Osteoblast (primary cell): Measurements from ENCODE around the gene RASAL3. TPM values are rescaled to one million over a fixed set of nuclear protein-coding genes. Genes with fewer than 3 reads are reported as not detected.

ENCODE experiments used
- DNase-seq: peaks from one replicate; pipeline ENCODE4 v3.0.0; 2011; ENCODE audit warnings: low spot score, mixed read lengths; ENCODE audit not compliant: insufficient read length; ENCODE audit errors: missing footprints
- H2AFZ ChIP-seq: 2 replicates; pipeline ENCODE4 v1.6.0; 2011; ENCODE audit warnings: mild to moderate bottlenecking, low read length
- H3K27ac ChIP-seq: 2 replicates; pipeline ENCODE4 v1.5.1; 2011; ENCODE audit warnings: mild to moderate bottlenecking, low read depth, low read length, moderate library complexity
- H3K27me3 ChIP-seq: 2 replicates; pipeline ENCODE4 v1.6.0; 2012; ENCODE audit warnings: mild to moderate bottlenecking, control low read depth, inconsistent platforms, low read length, moderate library complexity; ENCODE audit not compliant: insufficient read depth
- H3K36me3 ChIP-seq: 2 replicates; pipeline ENCODE4 v1.5.1; 2011; ENCODE audit warnings: mild to moderate bottlenecking, low read length, control low read depth, moderate library complexity; ENCODE audit not compliant: insufficient read depth
- H3K4me1 ChIP-seq: 2 replicates; pipeline ENCODE4 v1.5.1; 2011; ENCODE audit warnings: mild to moderate bottlenecking, low read length, control low read depth, moderate library complexity; ENCODE audit not compliant: insufficient read depth
- H3K4me2 ChIP-seq: 2 replicates; pipeline ENCODE4 v1.6.0; 2011; ENCODE audit warnings: mild to moderate bottlenecking, low read length; ENCODE audit not compliant: insufficient read depth
- H3K4me3 ChIP-seq: fragments of 200-600 bp; sonication (generic); 3 replicates; pipeline ENCODE4 v1.5.1; 2012; ENCODE audit warnings: mild to moderate bottlenecking, low read length, inconsistent platforms; ENCODE audit not compliant: insufficient read depth
- H3K79me2 ChIP-seq: 2 replicates; pipeline ENCODE4 v1.6.0; 2012; ENCODE audit warnings: mild to moderate bottlenecking, low read length, control low read depth, inconsistent platforms; ENCODE audit not compliant: insufficient read depth
- H3K9me3 ChIP-seq: 2 replicates; pipeline ENCODE4 v1.5.1; 2011; ENCODE audit warnings: low read depth, low read length, control low read depth
- H4K20me1 ChIP-seq: 2 replicates; pipeline ENCODE4 v1.6.0; 2012; ENCODE audit warnings: mild to moderate bottlenecking, low read length, control low read depth; ENCODE audit not compliant: insufficient read depth
- total RNA-seq: library from RNA; depleted of rRNA; stranded (reverse); fragments of >200 nt; gene quantifications from 2 replicates; pipeline ENCODE4 v1.2.3, GENCODE V29; 2012
- TF ChIP-seq, protein P1 (sequence below): IDR thresholded peaks from 2 replicates; pipeline ENCODE4 v1.5.1; 2011; ENCODE audit warnings: mild to moderate bottlenecking, low read depth, low read length, moderate library complexity; ENCODE audit errors: extremely low read depth

The RASAL3 gene
- total RNA-seq, 1 donor: under 0.01 TPM

- Histone ChIP-seq H3K9me3 (no peaks in the 10 kb centered on the region), H3K27ac (no peak overlapping the region), H3K4me1 (no peaks in the 10 kb centered on the region), H4K20me1 (no peaks in the 10 kb centered on the region), H3K4me2 (no peak overlapping the region), H3K36me3 (no peaks in the 10 kb centered on the region), H3K27me3 (peaks cover 11% of the 10 kb centered on the region), H3K79me2 (no peaks in the 10 kb centered on the region), H3K4me3 (no peak overlapping the region), H2AFZ (no peak overlapping the region)
- TF ChIP-seq, protein P1, sequence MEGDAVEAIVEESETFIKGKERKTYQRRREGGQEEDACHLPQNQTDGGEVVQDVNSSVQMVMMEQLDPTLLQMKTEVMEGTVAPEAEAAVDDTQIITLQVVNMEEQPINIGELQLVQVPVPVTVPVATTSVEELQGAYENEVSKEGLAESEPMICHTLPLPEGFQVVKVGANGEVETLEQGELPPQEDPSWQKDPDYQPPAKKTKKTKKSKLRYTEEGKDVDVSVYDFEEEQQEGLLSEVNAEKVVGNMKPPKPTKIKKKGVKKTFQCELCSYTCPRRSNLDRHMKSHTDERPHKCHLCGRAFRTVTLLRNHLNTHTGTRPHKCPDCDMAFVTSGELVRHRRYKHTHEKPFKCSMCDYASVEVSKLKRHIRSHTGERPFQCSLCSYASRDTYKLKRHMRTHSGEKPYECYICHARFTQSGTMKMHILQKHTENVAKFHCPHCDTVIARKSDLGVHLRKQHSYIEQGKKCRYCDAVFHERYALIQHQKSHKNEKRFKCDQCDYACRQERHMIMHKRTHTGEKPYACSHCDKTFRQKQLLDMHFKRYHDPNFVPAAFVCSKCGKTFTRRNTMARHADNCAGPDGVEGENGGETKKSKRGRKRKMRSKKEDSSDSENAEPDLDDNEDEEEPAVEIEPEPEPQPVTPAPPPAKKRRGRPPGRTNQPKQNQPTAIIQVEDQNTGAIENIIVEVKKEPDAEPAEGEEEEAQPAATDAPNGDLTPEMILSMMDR: no peak
- no peak for DNase-seq
Measured at GRCh38 chr19:15507068-15508034, 43.0 kb upstream of the RASAL3 start.

DNA sequence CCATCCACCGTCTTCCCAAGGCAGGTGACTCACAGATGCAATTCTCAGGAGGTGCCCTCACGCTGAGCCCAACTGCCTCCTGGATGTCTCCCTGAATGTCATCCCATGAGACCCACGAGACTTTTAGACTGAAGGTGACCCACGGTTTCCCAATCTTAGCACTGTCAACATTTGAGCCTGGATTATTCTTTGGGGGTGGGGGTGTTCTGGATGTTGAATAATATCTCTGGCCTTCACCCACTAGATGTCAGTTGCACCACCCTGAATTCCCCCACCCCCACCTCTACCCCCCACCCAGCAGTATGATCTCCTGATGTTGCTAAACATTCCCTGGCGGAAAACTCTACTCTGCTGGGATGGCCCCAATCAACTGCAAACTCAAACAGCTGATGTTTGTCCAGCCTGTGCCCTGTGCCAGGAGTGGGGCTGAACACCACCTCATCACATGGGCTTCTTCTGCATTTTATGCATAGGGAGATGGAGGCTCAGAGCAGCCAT lies 41.8 kb upstream of the RASAL3 start:
- no peaks in the 10 kb centered on the region for H4K20me1 ChIP-seq
- H2AFZ ChIP-seq: no peak overlapping the region
- DNase-seq: no peak

DNA sequence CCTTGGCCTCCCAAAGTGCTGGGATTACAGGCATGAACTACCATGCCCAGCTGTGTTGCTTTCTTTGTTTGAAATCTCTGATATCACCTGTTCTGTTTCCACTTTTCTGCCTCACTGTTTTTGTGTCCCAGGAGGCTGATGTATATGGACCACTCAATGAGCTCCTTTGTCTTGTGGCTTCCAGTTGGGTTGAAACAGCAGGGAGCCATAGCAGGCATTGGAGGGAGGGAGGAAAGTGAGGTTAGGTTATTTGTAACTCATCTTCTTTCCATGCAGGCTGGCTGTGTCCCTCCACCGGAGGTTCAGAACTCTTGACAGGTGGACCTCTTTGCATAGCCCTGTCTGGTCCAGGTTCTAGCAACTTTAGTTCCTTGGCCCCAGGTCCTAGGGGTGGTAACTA lies 37.9 kb upstream of the RASAL3 start:
- Histone ChIP-seq H3K79me2 (no peaks in the 10 kb centered on the region), H3K27me3 (peaks cover 2% of the 10 kb centered on the region), H3K4me2 (no peak overlapping the region), H4K20me1 (no peaks in the 10 kb centered on the region), H3K36me3 (no peaks in the 10 kb centered on the region), H3K4me3 (no peak overlapping the region), H3K27ac (no peak overlapping the region), H3K4me1 (no peaks in the 10 kb centered on the region), H3K9me3 (no peaks in the 10 kb centered on the region), H2AFZ (no peak overlapping the region)
- TF ChIP-seq, protein P1: no peak
- no peak for DNase-seq

More for the DNA sequence above, 41.8 kb upstream of the RASAL3 start:
- Histone ChIP-seq H3K79me2 (no peaks in the 10 kb centered on the region), H3K9me3 (no peaks in the 10 kb centered on the region), H3K4me3 (no peak overlapping the region), H3K4me1 (no peaks in the 10 kb centered on the region), H3K27ac (no peak overlapping the region), H3K36me3 (no peaks in the 10 kb centered on the region), H3K27me3 (peaks cover 11% of the 10 kb centered on the region), H3K4me2 (no peak overlapping the region)
- TF ChIP-seq, protein P1: no peak

DNA sequence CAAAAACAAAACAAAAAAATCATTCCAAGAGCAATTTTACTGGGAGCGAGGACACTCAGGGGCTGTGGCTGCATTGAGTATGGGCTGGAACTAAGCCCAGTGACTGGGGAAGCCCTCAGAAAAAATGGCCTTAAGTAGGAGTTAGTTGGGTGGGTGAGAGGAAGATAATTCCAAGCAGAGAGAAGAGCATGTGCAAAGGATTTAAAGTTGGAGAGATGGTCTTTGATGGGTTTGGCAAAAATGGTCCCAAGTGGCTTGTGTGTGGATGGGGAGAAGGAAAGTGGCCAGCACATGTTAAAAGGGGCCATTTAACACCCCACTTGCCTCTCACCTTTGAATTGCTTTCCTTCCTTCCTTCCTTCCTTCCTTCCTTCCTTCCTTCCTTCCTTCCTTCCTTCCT lies 37.3 kb upstream of the RASAL3 start:
- H3K27ac ChIP-seq: no peak overlapping the region
- H4K20me1 ChIP-seq: no peaks in the 10 kb centered on the region
- no peak overlapping the region for H3K4me3 ChIP-seq
- DNase-seq: no peak
- no peaks in the 10 kb centered on the region for H3K27me3 ChIP-seq
- H3K36me3 ChIP-seq: no peaks in the 10 kb centered on the region
- no peak overlapping the region for H2AFZ ChIP-seq
- H3K4me2 ChIP-seq: no peak overlapping the region
- TF ChIP-seq, protein P1: no peak
- no peaks in the 10 kb centered on the region for H3K79me2 ChIP-seq
- H3K4me1 ChIP-seq: no peaks in the 10 kb centered on the region
- H3K9me3 ChIP-seq: no peaks in the 10 kb centered on the region
